ENCODE measurements around the gene TRIP13. TPM values are rescaled to one million over a fixed set of nuclear protein-coding genes. Genes with fewer than 3 reads are reported as not detected.

The TRIP13 gene
- total and polyA plus RNA-seq, 10 donors = 1.0 to 5.4 (median 2.4) TPM

DNA sequence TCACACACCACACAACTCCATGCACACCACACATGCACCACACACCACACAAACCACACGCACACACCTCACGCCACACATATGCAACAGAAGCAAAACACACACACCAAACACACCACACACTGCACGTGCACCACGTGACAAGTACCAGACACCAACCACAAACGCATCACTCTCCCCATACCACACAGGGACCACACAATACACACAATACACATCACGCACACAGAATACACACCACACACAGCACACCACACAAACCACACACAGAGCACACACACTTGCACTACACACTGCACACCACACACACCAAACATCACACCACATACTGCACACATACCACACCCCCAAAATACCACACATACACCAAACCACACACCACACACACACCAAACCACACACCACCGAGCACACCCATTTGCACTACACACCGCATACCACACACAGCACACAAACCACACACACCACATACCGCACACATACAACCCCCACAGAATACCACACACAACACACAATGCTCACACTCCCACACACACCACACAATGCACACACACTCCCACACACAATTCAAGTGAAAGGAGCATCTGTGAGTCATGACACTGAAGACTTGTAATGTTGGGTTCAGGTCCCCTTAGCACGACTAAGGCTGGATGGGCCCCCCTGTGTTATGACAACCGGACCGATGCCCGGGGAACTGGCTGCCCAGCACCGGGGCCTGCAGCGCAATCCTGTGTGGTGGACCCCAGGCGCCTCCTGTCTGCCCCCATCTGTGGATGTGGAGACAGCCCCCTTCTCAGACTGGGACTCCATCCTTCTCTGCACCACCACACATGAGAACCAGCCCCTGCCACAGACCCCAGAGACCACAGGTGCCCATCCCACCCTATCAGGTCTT, 35.9 kb upstream of the TRIP13 start:
- Histone ChIP-seq H3K4me1 (no peaks in the 10 kb centered on the region), H3K36me3 (peaks cover 0 to 23% (median 4%) of the 10 kb centered on the region in 6 donors), H3K27me3 (replicated peaks in 1 of 7) (peaks cover 0 to 15% (median 0%) of the 10 kb centered on the region in 7 donors), H3K9me3 (no peaks in the 10 kb centered on the region), H3K4me3 (no peak overlapping the region), H3K27ac (no peak overlapping the region)
- intact Hi-C loops (cut with DNase I; ENCODE audit: low total_unique reads) = no loop called here
- peak; percentile 56 for DNase-seq
- TF ChIP-seq CTCF (IDR thresholded peaks at IDR 0.05 in 8 of 11, conservative IDR thresholded peaks at IDR 0.05 in 3 of 11) = no peak
- TF ChIP-seq POLR2A (IDR thresholded peaks at IDR 0.05) = no peak
- no peak for TF ChIP-seq POLR2AphosphoS5 (IDR thresholded peaks at IDR 0.05)
- WGBS, 5 donors = 79 to 87% (median 87%) methylated on average over 12 to 16 of the region's 16 CpGs

DNA sequence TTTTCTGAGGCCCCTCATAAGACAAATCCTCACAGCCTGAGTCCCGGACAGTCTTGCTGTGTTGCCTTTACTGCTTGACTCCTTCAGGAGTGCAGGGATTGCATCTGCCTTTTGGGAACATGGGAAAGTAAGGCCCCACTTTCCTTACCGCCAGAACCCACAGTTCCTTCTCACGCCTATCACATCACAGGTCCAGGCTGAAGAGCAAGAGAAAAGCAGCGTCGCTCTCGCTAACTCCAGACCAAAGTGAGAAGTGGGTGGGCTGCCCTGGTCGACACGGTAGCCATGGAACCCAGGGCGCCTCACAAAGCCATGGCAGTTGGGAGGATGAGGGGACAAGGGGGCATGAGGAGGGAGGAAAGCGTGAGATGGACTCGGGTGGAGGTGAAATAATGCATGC, 34.0 kb upstream of the TRIP13 start:
- H3K4me1 ChIP-seq = no peaks in the 10 kb centered on the region
- DNase-seq = no peak
- no peaks in the 10 kb centered on the region for H3K9me3 ChIP-seq
- no peak for TF ChIP-seq POLR2AphosphoS5 (IDR thresholded peaks at IDR 0.05)
- TF ChIP-seq CTCF (IDR thresholded peaks at IDR 0.05 in 8 of 11, conservative IDR thresholded peaks at IDR 0.05 in 3 of 11) = no peak
- TF ChIP-seq POLR2A (IDR thresholded peaks at IDR 0.05) = no peak
- H3K36me3 ChIP-seq = peaks cover 4 to 42% (median 20%) of the 10 kb centered on the region in 6 donors
- intact Hi-C loops (cut with DNase I; ENCODE audit: low total_unique reads) = no loop called here
- WGBS, 5 donors = 89 to 95% (median 92%) methylated on average over 11 of the region's 11 CpGs
- H3K4me3 ChIP-seq = no peak overlapping the region
- no peaks in the 10 kb centered on the region for H3K27me3 ChIP-seq (replicated peaks in 1 of 7)
- no peak overlapping the region for H3K27ac ChIP-seq

DNA sequence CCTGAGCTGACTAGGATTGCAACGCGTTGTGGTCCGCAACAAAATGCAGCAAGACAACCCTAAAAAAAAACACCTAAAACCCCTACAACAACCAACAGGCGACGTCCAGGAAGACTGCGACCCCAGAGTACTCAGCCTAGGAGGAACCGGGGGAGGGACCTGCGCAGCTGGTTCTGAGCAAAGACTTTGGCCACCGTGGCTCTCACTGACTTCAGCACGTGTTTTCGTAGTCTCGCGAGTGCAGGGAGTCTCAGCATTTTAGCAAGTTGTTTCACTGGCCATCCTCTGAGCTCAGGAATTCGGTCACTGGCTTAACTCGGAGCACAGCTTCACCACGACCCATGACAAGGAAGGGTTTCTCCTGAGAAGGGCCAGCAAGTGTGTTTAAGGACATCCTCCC, 33.3 kb upstream of the TRIP13 start:
- Histone ChIP-seq H3K27ac (no peak overlapping the region), H3K36me3 (peaks cover 4 to 49% (median 26%) of the 10 kb centered on the region in 6 donors), H3K4me3 (no peak overlapping the region), H3K27me3 (replicated peaks in 1 of 7) (no peaks in the 10 kb centered on the region), H3K4me1 (no peaks in the 10 kb centered on the region), H3K9me3 (no peaks in the 10 kb centered on the region)
- WGBS, 5 donors = 77 to 92% (median 84%) methylated on average over 16 of the region's 16 CpGs
- TF ChIP-seq CTCF (IDR thresholded peaks at IDR 0.05 in 8 of 11, conservative IDR thresholded peaks at IDR 0.05 in 3 of 11) = no peak
- no peak for TF ChIP-seq POLR2A (IDR thresholded peaks at IDR 0.05)
- TF ChIP-seq POLR2AphosphoS5 (IDR thresholded peaks at IDR 0.05) = no peak
- intact Hi-C loops (cut with DNase I; ENCODE audit: low total_unique reads) = no loop called here
- DNase-seq = no peak

GRCh38 chr5:859798-860296, 32.8 kb upstream of the TRIP13 start:
- intact Hi-C loops (cut with DNase I; ENCODE audit: low total_unique reads) = no loop called here
- DNase-seq = no peak
- 84 to 90% (median 86%) methylated on average over 10 to 16 of the region's 16 CpGs for WGBS, 5 donors
- Histone ChIP-seq H3K27ac (no peak overlapping the region), H3K27me3 (replicated peaks in 1 of 7) (no peaks in the 10 kb centered on the region), H3K36me3 (peaks cover 4 to 54% (median 31%) of the 10 kb centered on the region in 6 donors), H3K9me3 (no peaks in the 10 kb centered on the region), H3K4me1 (no peaks in the 10 kb centered on the region), H3K4me3 (no peak overlapping the region)
- TF ChIP-seq POLR2AphosphoS5 (IDR thresholded peaks at IDR 0.05) = no peak
- no peak for TF ChIP-seq CTCF (IDR thresholded peaks at IDR 0.05 in 8 of 11, conservative IDR thresholded peaks at IDR 0.05 in 3 of 11)
- no peak for TF ChIP-seq POLR2A (IDR thresholded peaks at IDR 0.05)

Data from spleen (tissue), 11 donors.